Subcutaneous abdominal adipose tissue (tissue), 5 donors: ENCODE results near the gene OR6K3.

Experiments
- H3K27ac ChIP-seq: one replicate; pipeline ENCODE4 v1.7.0; 2013; ENCODE audit warnings: low read depth, mild to moderate bottlenecking, inconsistent platforms, low read length, moderate library complexity
- H3K27me3 ChIP-seq, 5 donors: one replicate each; pipeline ENCODE4 v1.7.0; 2013; ENCODE audit warnings: low read length in 5 of 5, inconsistent platforms in 1 of 5; ENCODE audit not compliant: control insufficient read depth in 5 of 5, insufficient read depth in 4 of 5
- H3K36me3 ChIP-seq, 5 donors: one replicate each; pipeline ENCODE4 v1.7.0; 2013; ENCODE audit warnings: low read length in 5 of 5; ENCODE audit not compliant: control insufficient read depth in 5 of 5, insufficient read depth in 5 of 5
- H3K4me1 ChIP-seq, 5 donors: one replicate each; pipeline ENCODE4 v1.7.0; 2013; ENCODE audit warnings: low read length in 5 of 5, mild to moderate bottlenecking in 3 of 5, moderate library complexity in 1 of 5; ENCODE audit not compliant: control insufficient read depth in 5 of 5, insufficient read depth in 5 of 5
- H3K4me3 ChIP-seq, 5 donors: one replicate each; pipeline ENCODE4 v1.7.0; 2013; ENCODE audit warnings: low read length in 5 of 5, low read depth in 1 of 5
- H3K9ac ChIP-seq, 5 donors: one replicate each; pipeline ENCODE4 v1.7.0; 2013; ENCODE audit warnings: low read length in 5 of 5, mild to moderate bottlenecking in 4 of 5, moderate library complexity in 3 of 5
- H3K9me3 ChIP-seq, 5 donors: one replicate each; pipeline ENCODE4 v1.7.0; 2013; ENCODE audit warnings: low read length in 5 of 5; ENCODE audit not compliant: control insufficient read depth in 5 of 5
- donor health status: healthy.
- donor health status: healthy.
- donor health status: healthy.
- donor health status: healthy.
- donor health status: healthy.

OR6K3 gene

GRCh38 chr1:158720620-158721019, at the start of gene OR6K3:
Gene OR6K3 (minus strand): TSS chr1:158720720. CDS start chr1:158718115, 2,605 bp downstream.
- Histone ChIP-seq H3K9ac (no peak within 1 kb of the TSS), H3K27ac (no peak within 1 kb of the TSS), H3K4me3 (no peak within 1 kb of the TSS)

GRCh38 chr1:158754420-158754819, 33.9 kb upstream of the OR6K3 start, which contains the start of gene OR6K6:
Gene OR6K6 (plus strand): TSS chr1:158754720. CDS start chr1:158754888, 168 bp downstream.
- Histone ChIP-seq H3K27ac (no peak within 1 kb of the TSS), H3K9me3 (no peaks in the 10 kb centered on the region), H3K27me3 (peaks cover 0 to 4% (median 0%) of the 10 kb centered on the region in 5 donors), H3K36me3 (no peaks in the 10 kb centered on the region), H3K4me3 (no peak within 1 kb of the TSS), H3K9ac (no peak within 1 kb of the TSS), H3K4me1 (no peaks in the 10 kb centered on the region)

More at GRCh38 chr1:158720620-158721019, at the start of gene OR6K3:
- Histone ChIP-seq H3K27me3 (peaks cover 0 to 2% (median 0%) of the 10 kb centered on the region in 5 donors), H3K36me3 (no peaks in the 10 kb centered on the region), H3K4me1 (no peaks in the 10 kb centered on the region), H3K9me3 (no peaks in the 10 kb centered on the region)

- Histone ChIP-seq H3K27me3 (peaks cover 0 to 4% (median 0%) of the 10 kb centered on the region in 5 donors), H3K4me3 (no peak overlapping the region), H3K4me1 (no peaks in the 10 kb centered on the region), H3K36me3 (no peaks in the 10 kb centered on the region), H3K27ac (no peak overlapping the region), H3K9me3 (no peaks in the 10 kb centered on the region), H3K9ac (no peak overlapping the region)
Observed at GRCh38 chr1:158752155-158752712, 31.7 kb upstream of the OR6K3 start.

GRCh38 chr1:158735848-158736247, 15.3 kb upstream of the OR6K3 start:
- Histone ChIP-seq H3K4me1 (no peaks in the 10 kb centered on the region), H3K36me3 (no peaks in the 10 kb centered on the region)

DNA sequence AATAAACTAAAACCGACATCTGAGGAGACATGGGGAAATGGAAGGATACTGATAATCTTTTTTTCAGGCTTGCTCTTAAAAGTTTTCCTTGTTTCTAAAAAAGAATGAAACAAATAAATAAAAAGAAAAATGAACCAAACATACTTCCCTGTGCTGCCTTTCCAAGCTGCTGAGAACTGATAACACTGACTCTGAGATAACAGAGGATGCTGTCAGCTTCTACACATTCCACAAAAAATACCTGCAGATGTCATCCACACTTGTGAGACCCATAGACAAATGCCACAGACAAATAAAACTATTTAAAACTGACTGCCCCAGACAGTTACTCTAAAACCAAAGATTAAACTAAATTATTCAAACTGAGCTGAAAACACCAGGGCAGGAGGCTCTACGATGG, 12.0 kb upstream of the OR6K3 start:
- Histone ChIP-seq H3K36me3 (no peaks in the 10 kb centered on the region), H3K27me3 (no peaks in the 10 kb centered on the region)

More at GRCh38 chr1:158735848-158736247, 15.3 kb upstream of the OR6K3 start:
- H3K4me3 ChIP-seq: no peak overlapping the region
- H3K27ac ChIP-seq: no peak overlapping the region
- H3K9me3 ChIP-seq: no peaks in the 10 kb centered on the region
- no peaks in the 10 kb centered on the region for H3K27me3 ChIP-seq
- H3K9ac ChIP-seq: no peak overlapping the region

GRCh38 chr1:158731707-158732106, 11.2 kb upstream of the OR6K3 start:
- no peak overlapping the region for H3K4me3 ChIP-seq
- no peak overlapping the region for H3K27ac ChIP-seq
- H3K27me3 ChIP-seq: no peaks in the 10 kb centered on the region
- no peak overlapping the region for H3K9ac ChIP-seq
- no peaks in the 10 kb centered on the region for H3K36me3 ChIP-seq
- no peaks in the 10 kb centered on the region for H3K9me3 ChIP-seq
- H3K4me1 ChIP-seq: no peaks in the 10 kb centered on the region

More for the DNA sequence above, 12.0 kb upstream of the OR6K3 start:
- Histone ChIP-seq H3K9ac (no peak overlapping the region), H3K27ac (no peak overlapping the region), H3K4me3 (no peak overlapping the region), H3K4me1 (no peaks in the 10 kb centered on the region), H3K9me3 (no peaks in the 10 kb centered on the region)

DNA sequence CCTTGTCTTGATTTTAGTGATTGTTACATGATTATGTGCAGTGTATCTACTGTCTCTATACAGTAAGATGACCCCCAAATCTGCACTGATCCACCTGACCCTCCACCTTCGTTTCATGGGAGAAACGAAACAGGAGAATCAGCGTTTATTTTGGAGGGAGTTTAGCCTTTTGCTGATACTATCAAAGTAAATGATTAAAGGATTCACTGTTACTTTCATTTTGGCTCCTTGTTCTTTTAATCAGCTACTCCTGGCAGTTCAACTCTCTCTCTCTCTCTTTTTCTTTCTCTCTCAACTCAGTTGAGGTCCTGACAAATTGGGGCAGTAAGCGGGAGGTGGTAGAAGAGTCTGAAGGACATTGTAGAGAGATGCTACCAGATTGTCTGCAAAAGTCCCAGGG, 9.9 kb upstream of the OR6K3 start:
- Histone ChIP-seq H3K9me3 (no peaks in the 10 kb centered on the region), H3K4me3 (no peak overlapping the region), H3K36me3 (no peaks in the 10 kb centered on the region), H3K27ac (no peak overlapping the region), H3K4me1 (no peaks in the 10 kb centered on the region), H3K27me3 (no peaks in the 10 kb centered on the region), H3K9ac (no peak overlapping the region)

DNA sequence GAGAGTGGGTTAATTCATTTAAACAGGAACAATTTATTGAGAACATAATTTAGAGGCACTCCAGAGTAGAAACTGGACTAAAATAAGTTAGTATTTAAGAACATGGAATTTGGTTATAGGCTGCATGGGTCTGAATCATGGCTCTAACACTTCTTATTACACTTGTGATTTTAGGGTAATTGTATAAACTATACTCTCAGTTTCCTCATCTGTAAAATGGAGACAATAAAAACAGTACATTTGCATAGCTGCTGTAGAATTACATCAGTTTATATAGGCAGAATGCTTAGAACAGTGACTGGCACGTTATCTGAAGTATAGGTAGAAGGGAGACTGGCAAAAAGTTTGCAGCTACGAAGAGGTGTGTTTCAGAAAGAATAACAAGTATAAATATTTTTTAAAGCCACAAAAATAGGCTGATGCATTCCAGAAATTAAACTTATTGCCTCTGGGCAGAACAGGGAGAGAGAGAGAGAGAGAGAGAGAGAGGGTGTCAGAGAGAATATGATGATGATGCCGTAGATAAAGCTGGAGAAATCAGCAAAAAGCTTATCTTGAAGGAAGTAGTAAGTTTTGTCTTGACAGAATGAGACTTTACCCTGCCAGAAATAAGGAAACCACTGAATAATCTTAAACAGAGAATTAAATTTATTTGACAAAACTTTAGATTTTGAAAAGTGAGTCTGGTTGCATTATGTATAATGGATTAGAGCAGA, 8.1 kb upstream of the OR6K3 start:
- Histone ChIP-seq H3K27me3 (peaks cover 0 to 2% (median 0%) of the 10 kb centered on the region in 5 donors), H3K4me1 (no peaks in the 10 kb centered on the region), H3K36me3 (no peaks in the 10 kb centered on the region), H3K4me3 (no peak overlapping the region), H3K27ac (no peak overlapping the region), H3K9me3 (no peaks in the 10 kb centered on the region), H3K9ac (no peak overlapping the region)

DNA sequence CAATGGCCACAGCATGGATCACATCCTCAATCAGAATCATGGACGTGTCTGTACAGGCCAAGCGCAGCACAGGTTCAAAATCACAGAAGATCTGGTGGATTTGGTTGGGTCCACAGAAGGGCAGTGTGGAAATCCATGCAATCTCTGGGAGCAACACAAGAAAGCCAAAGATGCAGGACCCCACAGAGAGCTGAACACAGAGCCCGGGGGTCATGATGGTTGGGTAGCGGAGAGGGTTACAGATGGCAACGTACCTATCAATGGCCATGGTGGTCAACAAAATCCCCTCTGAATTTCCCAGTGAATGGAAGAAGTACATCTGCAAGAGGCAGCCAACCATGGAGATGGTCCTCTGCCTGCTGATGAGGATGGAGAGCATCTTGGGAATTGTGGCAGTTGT, 3.9 kb upstream of the OR6K3 start:
- Histone ChIP-seq H3K4me3 (no peak overlapping the region), H3K36me3 (no peaks in the 10 kb centered on the region), H3K4me1 (no peaks in the 10 kb centered on the region), H3K27me3 (peaks cover 0 to 2% (median 0%) of the 10 kb centered on the region in 5 donors), H3K9me3 (no peaks in the 10 kb centered on the region), H3K9ac (no peak overlapping the region), H3K27ac (no peak overlapping the region)

- Histone ChIP-seq H3K9ac (no peak overlapping the region), H3K27me3 (peaks cover 0 to 2% (median 0%) of the 10 kb centered on the region in 5 donors), H3K4me1 (no peaks in the 10 kb centered on the region), H3K27ac (no peak overlapping the region), H3K9me3 (no peaks in the 10 kb centered on the region), H3K36me3 (no peaks in the 10 kb centered on the region), H3K4me3 (no peak overlapping the region)
Observed at GRCh38 chr1:158719664-158720063, 856 bp downstream of the OR6K3 start.
